T47D (cell line): ENCODE results near the gene NUDT4.

Experiments used
- DNase-seq, 2 experiments: peaks; one replicate each; pipeline versions ENCODE4 v3.0.0 to v3.0.0-alpha.2; 2011 to 2012; ENCODE audit warnings: low read depth in 1 of 2, low spot score in 1 of 2
- JUND ChIP-seq: IDR thresholded peaks from 2 replicates; pipeline ENCODE4 v1.6.1; 2012; ENCODE audit warnings: low read depth
- in situ Hi-C: cut with HindIII; loops from 2 replicates; pipeline ENCODE4 v1.10.0; 2016; ENCODE audit warnings: low sequenced_read_pairs, low pct_unique_long_range_greater_than_20kb

Gene NUDT4

DNA sequence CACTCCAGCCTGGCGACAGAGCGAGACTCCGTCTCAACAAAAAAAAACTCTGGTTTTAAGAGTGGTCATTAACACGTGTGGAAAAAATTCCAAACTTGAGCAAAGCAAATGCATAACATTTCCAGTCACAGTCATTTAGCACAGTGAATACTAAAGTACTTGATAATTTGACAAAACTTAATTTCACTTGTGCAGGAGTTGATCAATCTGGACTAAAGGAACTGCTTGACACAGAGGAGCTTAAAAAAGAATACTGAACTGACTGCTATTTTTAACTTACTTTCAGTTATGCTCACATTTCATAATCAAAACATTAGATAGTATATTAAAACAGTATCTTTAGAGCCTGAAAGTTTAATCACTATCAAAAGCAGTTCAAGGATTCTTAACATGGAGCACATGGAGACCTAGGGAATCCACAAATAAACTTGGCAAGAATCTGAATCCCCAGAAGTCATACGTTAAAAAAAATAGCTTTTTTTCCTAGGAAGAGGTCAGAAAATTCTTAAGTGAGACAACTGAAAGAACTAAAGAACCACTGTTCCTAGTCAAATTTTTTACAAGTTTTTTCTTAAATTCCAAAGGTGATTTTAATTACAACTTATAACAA is 56.6 kb downstream of the NUDT4 start:
- no peak for DNase-seq
- in situ Hi-C loops = no loop called here
- no peak for TF ChIP-seq JUND

DNA sequence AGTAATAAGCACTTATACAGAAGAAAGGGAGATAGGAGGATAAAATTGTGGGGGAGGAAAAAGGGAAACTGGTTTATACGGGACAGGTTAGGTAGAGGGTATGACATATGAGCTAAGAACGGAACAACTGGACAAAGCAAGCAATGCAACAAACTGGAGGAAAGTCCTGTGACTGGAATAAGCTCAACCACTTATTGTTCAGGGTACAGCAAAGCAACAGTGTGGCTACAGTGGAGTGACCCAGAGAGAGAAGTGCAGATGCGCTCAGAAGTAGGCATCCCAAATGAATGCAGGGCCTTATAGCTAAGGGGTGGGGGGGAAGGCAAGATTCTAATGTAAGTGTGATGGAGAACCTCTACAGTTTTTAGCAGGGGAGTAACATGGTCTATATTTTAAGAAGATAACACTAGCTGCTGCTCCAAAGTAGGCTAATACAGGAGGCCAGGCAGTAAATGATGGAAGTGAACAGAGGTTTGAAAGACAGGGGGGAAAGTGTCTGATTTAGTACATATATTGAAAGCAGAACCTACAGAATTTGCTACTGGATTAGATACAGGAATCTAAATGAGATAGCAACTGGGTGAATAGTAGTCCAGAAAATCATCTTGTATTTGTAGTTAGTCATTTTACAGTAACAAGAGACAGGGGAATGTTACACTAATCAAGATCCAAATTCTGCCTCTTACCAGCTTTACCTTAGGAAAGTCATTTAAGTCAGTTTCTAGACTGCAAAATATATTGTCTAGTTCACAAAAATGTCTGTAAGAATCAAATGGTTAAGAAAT is 60.7 kb downstream of the NUDT4 start:
- no peak for DNase-seq
- in situ Hi-C loops = no loop called here
- no peak for TF ChIP-seq JUND

- in situ Hi-C loops = no loop called here
- DNase-seq = no peak
- TF ChIP-seq JUND = no peak
Observed at GRCh38 chr12:93440043-93440835, 62.5 kb downstream of the NUDT4 start.

GRCh38 chr12:93441081-93441616 is 63.4 kb downstream of the NUDT4 start:
- no peak for DNase-seq
- TF ChIP-seq JUND = no peak
- in situ Hi-C loops = no loop called here

DNA sequence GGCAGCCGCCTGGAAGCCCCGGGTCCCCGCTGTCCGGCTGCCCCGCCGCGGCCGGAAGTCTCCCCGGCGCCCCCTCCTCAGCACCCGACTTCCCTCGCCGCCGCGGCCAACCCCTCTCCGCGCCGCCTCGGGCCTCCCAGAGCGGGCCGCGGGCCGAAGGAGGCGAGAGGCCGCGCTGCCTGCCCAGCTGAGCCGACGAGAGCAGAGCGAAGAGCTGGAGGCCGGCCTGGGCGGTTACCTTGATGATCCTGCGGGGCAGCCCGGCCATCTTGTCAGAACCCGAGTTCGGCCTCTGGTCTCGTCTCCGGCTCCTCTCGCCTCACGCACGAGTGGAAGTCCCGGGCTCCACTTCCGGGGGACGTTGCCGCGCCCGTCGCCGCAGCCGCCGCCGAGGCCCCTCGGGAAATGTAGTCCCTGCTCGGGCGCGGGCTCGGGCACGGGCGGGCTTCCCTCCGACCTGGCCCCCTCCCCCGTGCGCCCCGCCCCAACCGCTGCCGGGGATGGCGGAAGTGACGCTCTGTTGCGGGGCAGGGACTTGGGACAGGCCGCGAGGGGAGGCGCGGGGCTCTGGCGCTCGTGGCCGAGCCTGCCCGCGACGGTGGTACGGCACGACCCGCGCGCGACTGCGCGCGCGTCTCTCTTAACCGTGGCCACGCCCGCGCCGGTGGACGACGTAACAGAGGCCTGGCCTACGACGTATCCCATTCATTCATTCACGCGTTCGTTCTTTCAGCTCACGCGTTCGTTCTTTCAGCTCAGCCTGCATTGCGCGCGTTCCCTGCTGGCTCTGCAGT is 64.1 kb downstream of the NUDT4 start, which contains the start of gene UBE2N:
Gene UBE2N, minus strand, starts transcription at position 331 of the 794 bp plus-strand sequence. Its CDS starts 63 bp downstream, at position 268.
- in situ Hi-C loops = no loop called here
- DNase-seq = peak; percentile 89 to 99
- TF ChIP-seq JUND = no peak

DNA sequence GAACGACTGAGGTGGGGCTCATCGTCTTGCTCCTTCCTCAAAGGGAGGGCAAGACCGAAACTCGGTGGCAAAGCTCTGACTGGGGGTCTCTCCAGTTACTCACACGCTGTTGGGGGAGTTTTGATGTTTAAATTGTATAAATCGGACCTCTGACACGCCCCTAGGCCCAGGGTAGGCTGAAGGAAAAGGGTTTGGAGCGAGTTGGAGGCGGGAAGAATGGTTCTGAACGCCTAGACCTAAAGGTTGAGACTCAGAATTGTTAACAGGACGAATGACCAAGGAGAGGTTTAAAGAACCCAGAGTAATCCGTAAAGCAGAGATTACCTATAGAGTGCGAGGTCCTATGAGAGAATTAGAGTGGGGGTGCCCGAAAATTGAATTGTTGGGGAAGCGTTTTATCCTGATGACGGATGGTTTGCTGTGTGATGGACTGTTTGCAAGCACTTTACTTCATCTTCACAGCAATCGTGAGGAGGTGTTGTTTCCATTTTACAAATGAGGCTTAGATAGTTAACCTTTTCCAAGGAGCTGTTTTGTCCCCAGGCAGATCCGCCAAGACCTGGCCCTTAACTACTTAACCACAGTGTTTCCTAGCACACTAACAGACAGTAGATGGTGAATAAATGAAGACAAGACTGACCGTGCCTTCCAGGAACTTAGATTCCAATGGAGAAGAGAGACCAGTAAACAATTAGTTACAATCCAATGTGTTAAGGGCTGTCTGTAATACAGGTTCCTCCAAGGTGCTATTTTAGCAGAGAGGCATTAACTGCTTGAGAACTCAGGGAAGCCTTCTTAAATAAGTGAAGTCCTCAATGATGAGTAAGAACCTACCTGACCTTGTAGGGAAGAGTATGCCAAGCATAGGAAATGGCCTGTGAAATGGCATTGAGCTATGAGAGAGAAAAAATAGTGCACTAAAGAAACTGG is 65.0 kb downstream of the NUDT4 start:
- in situ Hi-C loops = no loop called here

GRCh38 chr12:93443576-93443975 is 65.9 kb downstream of the NUDT4 start:
- TF ChIP-seq JUND = no peak
- DNase-seq = no peak
- in situ Hi-C loops = no loop called here

More for the DNA sequence above, 65.0 kb downstream of the NUDT4 start:
- DNase-seq = peak in 1 of 2 experiments; percentile 24
- TF ChIP-seq JUND = no peak

GRCh38 chr12:93447555-93448290 is 70.0 kb downstream of the NUDT4 start:
- in situ Hi-C loops = no loop called here
- TF ChIP-seq JUND = no peak
- no peak for DNase-seq

DNA sequence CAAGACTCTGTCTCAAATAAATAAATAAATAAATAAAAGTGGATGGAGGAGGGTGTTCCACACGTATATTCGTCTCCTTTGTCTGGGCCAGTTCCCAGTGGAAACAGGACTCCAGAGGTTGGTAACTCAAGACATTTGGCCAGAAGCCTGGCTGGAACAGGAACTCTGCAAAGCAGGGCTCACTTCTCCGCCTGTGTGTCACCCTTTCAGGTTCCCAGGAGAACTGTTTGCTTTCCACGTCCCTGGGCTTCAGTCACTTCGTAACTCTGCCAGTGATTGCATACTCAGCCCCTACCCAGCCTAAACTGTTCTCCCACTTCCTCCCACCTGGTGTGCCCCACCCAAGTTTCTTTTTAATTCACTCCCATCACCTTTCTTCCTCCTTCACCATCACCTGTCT is 71.1 kb downstream of the NUDT4 start:
- no peak for DNase-seq
- in situ Hi-C loops = no loop called here
- TF ChIP-seq JUND = no peak

- in situ Hi-C loops = no loop called here
- no peak for DNase-seq
- no peak for TF ChIP-seq JUND
Observed at GRCh38 chr12:93449277-93449676, 71.6 kb downstream of the NUDT4 start.
